Measurements from ENCODE around the gene RAD18.

RAD18 gene

DNA sequence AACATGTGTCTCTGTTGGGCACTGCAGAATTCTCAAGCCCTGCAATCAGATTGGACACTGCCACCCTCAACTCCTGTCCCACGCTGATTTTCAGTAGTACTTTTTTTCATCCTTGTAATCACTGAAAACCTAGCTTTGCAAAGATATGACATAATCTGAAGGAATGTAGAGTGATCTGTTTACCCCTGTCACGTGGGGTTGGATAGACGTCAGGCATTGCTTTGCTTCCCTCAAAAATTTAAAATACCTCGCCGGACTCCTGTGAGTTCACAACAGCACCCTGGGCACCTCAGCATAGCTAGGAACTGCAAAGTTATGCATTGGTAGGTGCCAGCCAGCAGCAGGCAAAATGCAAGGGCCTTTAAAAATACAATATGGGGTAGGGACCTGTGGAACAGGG, 122.7 kb downstream of the RAD18 start:
- no peak overlapping the region for H2AFZ ChIP-seq (ENCODE audit: low read length)
- H3F3A ChIP-seq (ENCODE audit: insufficient read depth, low read length) = no peaks in the 10 kb centered on the region
- H3K27me3 ChIP-seq (ENCODE audit: insufficient read depth, low read length) = no peaks in the 10 kb centered on the region
- no peaks in the 10 kb centered on the region for H3K9me3 ChIP-seq (ENCODE audit: low read length)
- no peak for TF ChIP-seq EZH2 (IDR thresholded peaks at IDR 0.05; ENCODE audit: borderline replicate concordance, low read length)
- TF ChIP-seq, protein P1, sequence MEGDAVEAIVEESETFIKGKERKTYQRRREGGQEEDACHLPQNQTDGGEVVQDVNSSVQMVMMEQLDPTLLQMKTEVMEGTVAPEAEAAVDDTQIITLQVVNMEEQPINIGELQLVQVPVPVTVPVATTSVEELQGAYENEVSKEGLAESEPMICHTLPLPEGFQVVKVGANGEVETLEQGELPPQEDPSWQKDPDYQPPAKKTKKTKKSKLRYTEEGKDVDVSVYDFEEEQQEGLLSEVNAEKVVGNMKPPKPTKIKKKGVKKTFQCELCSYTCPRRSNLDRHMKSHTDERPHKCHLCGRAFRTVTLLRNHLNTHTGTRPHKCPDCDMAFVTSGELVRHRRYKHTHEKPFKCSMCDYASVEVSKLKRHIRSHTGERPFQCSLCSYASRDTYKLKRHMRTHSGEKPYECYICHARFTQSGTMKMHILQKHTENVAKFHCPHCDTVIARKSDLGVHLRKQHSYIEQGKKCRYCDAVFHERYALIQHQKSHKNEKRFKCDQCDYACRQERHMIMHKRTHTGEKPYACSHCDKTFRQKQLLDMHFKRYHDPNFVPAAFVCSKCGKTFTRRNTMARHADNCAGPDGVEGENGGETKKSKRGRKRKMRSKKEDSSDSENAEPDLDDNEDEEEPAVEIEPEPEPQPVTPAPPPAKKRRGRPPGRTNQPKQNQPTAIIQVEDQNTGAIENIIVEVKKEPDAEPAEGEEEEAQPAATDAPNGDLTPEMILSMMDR (IDR thresholded peaks at IDR 0.05; ENCODE audit: low read length) = no peak
- no peaks in the 10 kb centered on the region for H3K9me2 ChIP-seq (ENCODE audit: low read depth, low read length)
- H4K20me1 ChIP-seq (ENCODE audit: insufficient read depth, low read length) = no peaks in the 10 kb centered on the region
- H3K9ac ChIP-seq (ENCODE audit: low read length) = no peak overlapping the region
- no peak overlapping the region for H3K4me3 ChIP-seq (ENCODE audit: low read depth, low read length, poor library complexity, severe bottlenecking)
- no peak overlapping the region for H3K4me2 ChIP-seq (ENCODE audit: low read length)
- H3K4me1 ChIP-seq (ENCODE audit: insufficient read depth, low read length, severe bottlenecking) = no peaks in the 10 kb centered on the region
- no peaks in the 10 kb centered on the region for H3K79me2 ChIP-seq (ENCODE audit: insufficient read depth, low read length)
- no peaks in the 10 kb centered on the region for H3K36me3 ChIP-seq (ENCODE audit: insufficient read depth, low read length)
- H3K27ac ChIP-seq (ENCODE audit: low read depth, low read length, poor library complexity, severe bottlenecking) = no peak overlapping the region

DNA sequence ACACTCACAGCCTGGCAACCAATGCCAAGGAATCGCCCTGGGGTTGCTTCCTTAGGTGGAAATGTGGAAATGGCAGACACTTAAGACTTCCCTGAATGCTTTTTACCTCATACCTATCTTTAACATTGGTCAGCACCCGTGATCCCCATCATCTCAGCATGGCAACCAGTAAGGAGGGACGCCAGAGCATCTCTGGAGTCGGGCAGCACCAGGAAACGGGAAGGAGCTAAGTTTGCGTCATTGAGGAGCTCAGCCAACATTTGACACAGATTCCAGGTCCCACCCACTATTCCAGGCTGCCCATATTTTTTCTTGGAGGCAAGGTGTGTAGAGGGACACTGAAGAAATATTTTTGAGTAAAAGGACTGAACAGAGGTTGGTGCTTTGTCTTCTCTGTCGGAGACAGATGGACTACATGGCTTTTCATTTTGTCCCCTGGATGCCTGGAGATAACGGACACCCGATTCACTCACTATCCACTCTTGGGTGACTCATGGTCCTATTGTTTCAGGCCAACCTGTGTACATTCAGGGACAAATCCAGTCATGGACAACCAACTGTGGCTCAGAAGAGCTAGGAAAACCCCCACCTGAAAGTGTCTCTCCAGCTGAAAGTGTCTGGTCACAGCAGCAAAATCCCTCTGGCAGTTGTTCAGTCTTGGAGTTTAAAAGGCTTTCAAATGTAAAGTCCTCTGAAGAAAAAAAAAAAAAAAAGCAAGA, 123.5 kb downstream of the RAD18 start:
- Histone ChIP-seq H3K36me3 (ENCODE audit: insufficient read depth, low read length) (no peaks in the 10 kb centered on the region), H4K20me1 (ENCODE audit: insufficient read depth, low read length) (no peaks in the 10 kb centered on the region), H3K4me2 (ENCODE audit: low read length) (no peak overlapping the region), H3K4me1 (ENCODE audit: insufficient read depth, low read length, severe bottlenecking) (no peaks in the 10 kb centered on the region), H3K9ac (ENCODE audit: low read length) (no peak overlapping the region), H3K9me2 (ENCODE audit: low read depth, low read length) (no peaks in the 10 kb centered on the region), H3K27me3 (ENCODE audit: insufficient read depth, low read length) (no peaks in the 10 kb centered on the region), H3F3A (ENCODE audit: insufficient read depth, low read length) (no peaks in the 10 kb centered on the region), H3K9me3 (ENCODE audit: low read length) (no peaks in the 10 kb centered on the region), H2AFZ (ENCODE audit: low read length) (no peak overlapping the region), H3K27ac (ENCODE audit: low read depth, low read length, poor library complexity, severe bottlenecking) (no peak overlapping the region), H3K79me2 (ENCODE audit: insufficient read depth, low read length) (no peaks in the 10 kb centered on the region), H3K4me3 (ENCODE audit: low read depth, low read length, poor library complexity, severe bottlenecking) (no peak overlapping the region)
- TF ChIP-seq, protein P1 (IDR thresholded peaks at IDR 0.05; ENCODE audit: low read length) = no peak
- TF ChIP-seq EZH2 (IDR thresholded peaks at IDR 0.05; ENCODE audit: borderline replicate concordance, low read length) = no peak

DNA sequence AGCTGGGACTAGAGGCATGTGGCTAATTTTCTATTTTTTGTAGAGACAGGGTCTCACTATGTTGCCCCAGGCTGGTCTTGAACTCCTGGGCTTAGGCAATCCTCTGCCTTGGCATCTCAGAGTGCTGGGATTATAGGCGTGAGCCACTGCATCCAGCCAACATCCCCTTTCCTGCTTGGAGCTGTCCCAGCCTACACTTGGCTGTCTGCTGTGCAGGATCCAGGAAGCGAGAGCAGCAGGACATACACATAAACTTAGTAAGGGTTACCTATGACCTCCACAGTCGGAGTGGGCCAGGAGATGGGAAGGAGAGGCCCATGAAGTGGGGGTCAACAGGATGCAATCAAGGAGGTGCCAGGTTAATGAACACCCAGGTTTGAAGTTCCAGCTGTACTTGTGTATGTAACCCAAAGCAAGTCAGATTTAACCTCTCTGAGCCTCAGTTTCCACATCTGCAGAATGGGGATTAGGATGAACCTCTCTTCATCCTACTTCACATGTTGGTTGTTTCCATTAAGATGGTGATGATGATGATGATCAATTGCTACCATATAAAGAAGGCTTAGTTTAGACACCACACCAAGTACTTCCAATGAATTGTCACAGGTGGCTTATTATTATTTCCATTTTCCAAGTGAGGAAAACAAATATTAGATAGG, 124.4 kb downstream of the RAD18 start:
- no peaks in the 10 kb centered on the region for H3K79me2 ChIP-seq (ENCODE audit: insufficient read depth, low read length)
- no peaks in the 10 kb centered on the region for H3K4me1 ChIP-seq (ENCODE audit: insufficient read depth, low read length, severe bottlenecking)
- TF ChIP-seq, protein P1 (IDR thresholded peaks at IDR 0.05; ENCODE audit: low read length) = no peak
- TF ChIP-seq EZH2 (IDR thresholded peaks at IDR 0.05; ENCODE audit: borderline replicate concordance, low read length) = no peak
- H3K36me3 ChIP-seq (ENCODE audit: insufficient read depth, low read length) = no peaks in the 10 kb centered on the region
- H3K4me3 ChIP-seq (ENCODE audit: low read depth, low read length, poor library complexity, severe bottlenecking) = no peak overlapping the region
- H3K4me2 ChIP-seq (ENCODE audit: low read length) = no peak overlapping the region
- H3K27me3 ChIP-seq (ENCODE audit: insufficient read depth, low read length) = no peaks in the 10 kb centered on the region
- no peaks in the 10 kb centered on the region for H3K9me2 ChIP-seq (ENCODE audit: low read depth, low read length)
- no peak overlapping the region for H3K27ac ChIP-seq (ENCODE audit: low read depth, low read length, poor library complexity, severe bottlenecking)
- no peaks in the 10 kb centered on the region for H3K9me3 ChIP-seq (ENCODE audit: low read length)
- H2AFZ ChIP-seq (ENCODE audit: low read length) = no peak overlapping the region
- H3F3A ChIP-seq (ENCODE audit: insufficient read depth, low read length) = no peaks in the 10 kb centered on the region
- H4K20me1 ChIP-seq (ENCODE audit: insufficient read depth, low read length) = no peaks in the 10 kb centered on the region
- no peak overlapping the region for H3K9ac ChIP-seq (ENCODE audit: low read length)

Measured in OCI-LY1 (cell line).